NCI-H526 (cell line): Measurements from ENCODE around the gene HRH3.

ENCODE experiments used
- DNase-seq, 2 experiments: peaks; one replicate each; lab custom pipeline; 2025; lab: John Stamatoyannopoulos, UW

Gene HRH3

GRCh38 chr20:62229667-62230066, 9.6 kb upstream of the HRH3 start:
- no peak for DNase-seq

- DNase-seq = no peak
Measured at GRCh38 chr20:62228982-62229545, 9.0 kb upstream of the HRH3 start.

- peak in 1 of 2 experiments; percentile 58 for DNase-seq
Measured at GRCh38 chr20:62227977-62228958, 8.2 kb upstream of the HRH3 start.

GRCh38 chr20:62227591-62227976, 7.5 kb upstream of the HRH3 start:
- DNase-seq = no peak

GRCh38 chr20:62226707-62227590, 6.9 kb upstream of the HRH3 start:
- no peak for DNase-seq

- DNase-seq = no peak
Measured at GRCh38 chr20:62225820-62226635, 6.0 kb upstream of the HRH3 start.

DNA sequence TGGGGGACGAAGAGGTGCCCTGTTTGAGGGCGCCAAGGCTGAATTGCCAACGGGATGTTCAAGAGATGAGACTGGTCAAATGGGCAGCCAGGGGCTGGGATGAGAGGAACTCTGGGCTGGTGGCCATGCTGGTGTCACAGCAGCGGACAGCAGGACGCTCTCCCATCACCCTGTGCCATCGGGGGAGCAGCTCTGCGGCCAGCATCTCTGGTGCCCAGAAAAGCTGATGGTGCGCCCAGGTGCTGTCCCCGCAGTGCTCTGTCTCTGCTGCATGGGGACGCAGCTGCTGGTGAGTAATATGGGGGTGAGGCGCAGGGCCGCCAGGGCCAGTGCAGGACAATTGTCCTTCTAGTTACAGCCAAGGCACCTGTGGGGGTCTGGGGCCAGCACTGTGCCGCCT, 4.9 kb upstream of the HRH3 start:
- DNase-seq = no peak

DNA sequence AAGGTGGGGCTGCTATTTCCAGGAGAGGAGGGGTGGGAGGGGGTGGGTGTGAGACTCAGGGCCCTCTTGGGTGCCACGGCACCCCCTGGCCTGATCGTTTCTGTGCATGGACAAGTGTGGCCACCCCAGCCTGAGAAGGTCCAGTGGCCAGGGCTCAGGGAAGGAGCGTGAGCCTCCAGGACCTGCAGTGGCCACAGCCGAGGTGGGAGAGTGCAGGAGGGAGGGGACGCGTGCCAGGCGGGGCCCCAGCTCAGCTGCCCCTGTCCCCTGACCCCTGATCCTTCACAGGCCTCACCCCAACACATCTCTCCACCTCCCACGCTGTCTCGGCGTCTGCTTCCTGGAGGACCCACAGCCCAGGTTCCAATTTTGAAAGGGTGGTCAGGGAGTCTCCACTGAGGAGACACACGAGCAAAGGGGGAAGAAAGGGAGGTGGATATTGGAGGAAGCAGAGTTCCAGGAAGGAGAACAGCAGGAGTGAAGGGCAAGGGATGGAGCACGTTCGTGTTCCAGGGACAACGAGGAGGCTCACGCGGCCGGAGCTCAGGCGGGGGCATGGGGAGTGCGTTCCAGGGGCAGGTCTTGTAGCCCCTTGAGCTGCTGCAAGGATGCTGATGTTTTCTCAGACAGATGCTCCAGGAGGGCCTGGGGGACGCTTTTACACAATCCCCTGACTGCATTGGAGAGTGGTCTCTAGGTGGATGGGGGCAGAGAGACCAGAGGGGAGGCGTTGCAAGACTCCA, 4.2 kb upstream of the HRH3 start:
- no peak for DNase-seq

GRCh38 chr20:62223571-62223970, 3.5 kb upstream of the HRH3 start:
- no peak for DNase-seq

DNA sequence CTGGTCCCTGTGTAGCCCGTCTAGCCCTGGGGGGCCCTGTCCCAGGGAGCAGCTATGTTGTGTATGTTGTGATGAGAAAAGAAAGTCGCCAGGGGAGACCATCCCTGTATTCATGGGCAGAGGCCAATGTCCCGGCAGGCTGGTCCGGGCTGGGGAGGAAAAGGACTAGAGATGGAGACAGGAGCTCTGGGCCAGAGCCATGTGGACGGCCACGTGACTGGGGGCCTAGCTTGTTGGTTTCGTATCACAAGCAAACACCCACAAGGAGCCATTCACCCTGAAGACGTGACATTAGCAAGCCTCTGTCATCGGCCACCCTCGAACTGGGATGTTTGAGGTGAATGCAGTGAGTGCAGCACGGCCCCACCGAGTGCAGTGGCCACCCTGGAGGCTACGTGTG, 2.9 kb upstream of the HRH3 start:
- DNase-seq = no peak

- DNase-seq = no peak
Measured at GRCh38 chr20:62222266-62222850, 2.3 kb upstream of the HRH3 start.

- DNase-seq = peak in 1 of 2 experiments; percentile 58
Measured at GRCh38 chr20:62220666-62221568, 839 bp upstream of the HRH3 start.

- peak in 1 of 2 experiments; percentile 91 for DNase-seq
Measured at GRCh38 chr20:62219101-62219991, 732 bp downstream of the HRH3 start.

GRCh38 chr20:62217913-62218773, 1.9 kb downstream of the HRH3 start:
- no peak for DNase-seq

- DNase-seq = no peak
Measured at GRCh38 chr20:62216636-62217566, 3.2 kb downstream of the HRH3 start.

GRCh38 chr20:62215991-62216635, 4.0 kb downstream of the HRH3 start:
- no peak for DNase-seq
